Fibroblast of upper back skin (primary cell): Measurements from ENCODE around the gene BRAT1.
A peak's percentile ranks its signal among the peaks of the same experiment; 100 is the strongest.
"Not testable (repeated sequence)": the region's sequence is repeated elsewhere in the genome, so short reads cannot be mapped to it uniquely, and the experiment has no call there.

Experiments
- DNase-seq: peaks from one replicate; pipeline ENCODE4 v3.0.0-alpha.2; 2013

The BRAT1 gene

DNA sequence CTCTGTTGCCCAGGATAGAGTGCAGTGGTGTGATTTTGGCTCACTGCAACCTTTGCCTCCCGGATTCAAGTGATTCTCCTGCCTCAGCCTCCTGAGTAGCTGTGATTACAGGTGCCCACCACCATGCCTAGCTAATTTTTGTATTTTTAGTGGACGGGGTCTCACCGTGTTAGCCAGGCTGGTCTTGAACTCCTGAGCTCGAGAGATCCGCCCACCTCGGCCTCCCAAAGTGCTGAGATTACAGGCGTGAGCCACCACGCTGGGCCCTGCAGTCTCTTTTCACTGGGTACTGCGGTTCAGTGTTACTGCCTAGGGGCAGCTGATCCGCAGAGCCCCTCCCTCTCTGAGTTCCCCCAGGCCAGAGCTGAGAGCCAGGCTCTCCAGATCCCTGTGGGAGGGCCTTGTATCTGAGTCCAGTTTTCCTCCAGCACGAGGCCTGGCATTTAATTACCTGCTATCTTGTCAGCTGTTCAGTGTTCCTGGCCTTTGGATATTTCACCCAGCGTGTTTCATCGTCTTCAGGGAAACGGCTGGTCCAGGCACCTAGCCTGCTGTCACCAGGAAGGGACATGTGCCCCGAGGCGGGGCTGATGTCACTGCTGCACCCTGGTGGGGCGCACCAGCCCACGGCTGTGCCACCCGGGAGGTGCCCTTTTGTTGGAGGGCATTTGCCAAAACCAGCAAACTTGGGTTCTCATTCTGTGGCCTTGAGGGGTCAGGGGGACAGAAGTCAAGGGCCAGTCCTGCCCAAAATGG is 19.3 kb downstream of the BRAT1 start:
- not testable (repeated sequence) for DNase-seq

GRCh38 chr7:2534214-2534613 is 21.1 kb downstream of the BRAT1 start:
- not testable (repeated sequence) for DNase-seq

- DNase-seq: not testable (repeated sequence)
Observed at GRCh38 chr7:2533566-2533965, 21.8 kb downstream of the BRAT1 start.

DNA sequence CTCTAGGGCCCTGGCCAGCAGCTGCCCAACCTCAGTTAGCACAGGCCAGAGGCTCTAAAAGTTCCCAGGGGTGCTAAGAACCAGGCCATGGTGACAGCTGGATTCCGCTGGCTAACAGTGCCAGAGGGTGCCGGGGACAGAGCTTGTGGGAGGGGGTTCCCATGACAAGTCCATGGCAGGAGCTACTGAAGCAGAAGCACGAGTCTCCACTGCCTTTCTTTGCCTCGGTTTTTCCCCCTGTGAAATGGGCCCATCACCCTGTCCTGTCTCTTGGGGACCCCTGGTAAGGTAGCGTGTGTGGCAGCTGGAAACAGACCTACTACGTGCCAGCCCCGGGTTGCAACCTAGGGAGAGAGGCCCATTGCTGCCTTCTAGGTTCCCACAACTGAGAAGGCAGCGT is 22.5 kb downstream of the BRAT1 start:
- DNase-seq: not testable (repeated sequence)

DNA sequence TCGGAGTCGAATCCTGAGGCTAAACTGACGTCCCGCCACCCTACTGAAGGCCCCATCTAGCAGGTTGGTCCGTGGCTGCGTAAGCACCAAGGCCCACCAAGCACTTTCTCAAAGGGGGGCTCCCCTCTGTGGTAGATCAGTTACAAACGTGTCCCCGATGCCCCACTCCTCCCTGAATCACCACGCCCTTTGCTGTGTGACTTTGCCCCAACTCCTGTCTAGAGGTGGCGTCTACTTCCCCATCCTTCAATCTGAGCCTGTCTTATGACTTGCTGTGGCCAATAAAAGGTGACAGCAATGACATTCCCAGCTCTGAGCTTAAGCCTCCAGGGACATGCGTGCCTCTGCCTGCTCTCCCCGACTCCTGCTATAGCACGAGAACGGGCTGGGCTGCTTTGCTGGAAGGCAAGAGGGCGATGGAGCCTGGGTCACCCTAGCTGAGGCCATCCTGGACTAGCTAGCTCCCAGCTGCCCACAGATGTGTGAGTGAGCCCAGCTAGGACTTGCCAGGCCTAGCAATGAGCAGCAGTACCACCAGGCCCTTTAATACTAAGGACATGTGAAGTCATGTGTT is 23.0 kb downstream of the BRAT1 start:
- not testable (repeated sequence) for DNase-seq

GRCh38 chr7:2531796-2532110 is 23.6 kb downstream of the BRAT1 start:
- DNase-seq: not testable (repeated sequence)

- DNase-seq: not testable (repeated sequence)
Observed at GRCh38 chr7:2530994-2531795, 24.1 kb downstream of the BRAT1 start.

DNA sequence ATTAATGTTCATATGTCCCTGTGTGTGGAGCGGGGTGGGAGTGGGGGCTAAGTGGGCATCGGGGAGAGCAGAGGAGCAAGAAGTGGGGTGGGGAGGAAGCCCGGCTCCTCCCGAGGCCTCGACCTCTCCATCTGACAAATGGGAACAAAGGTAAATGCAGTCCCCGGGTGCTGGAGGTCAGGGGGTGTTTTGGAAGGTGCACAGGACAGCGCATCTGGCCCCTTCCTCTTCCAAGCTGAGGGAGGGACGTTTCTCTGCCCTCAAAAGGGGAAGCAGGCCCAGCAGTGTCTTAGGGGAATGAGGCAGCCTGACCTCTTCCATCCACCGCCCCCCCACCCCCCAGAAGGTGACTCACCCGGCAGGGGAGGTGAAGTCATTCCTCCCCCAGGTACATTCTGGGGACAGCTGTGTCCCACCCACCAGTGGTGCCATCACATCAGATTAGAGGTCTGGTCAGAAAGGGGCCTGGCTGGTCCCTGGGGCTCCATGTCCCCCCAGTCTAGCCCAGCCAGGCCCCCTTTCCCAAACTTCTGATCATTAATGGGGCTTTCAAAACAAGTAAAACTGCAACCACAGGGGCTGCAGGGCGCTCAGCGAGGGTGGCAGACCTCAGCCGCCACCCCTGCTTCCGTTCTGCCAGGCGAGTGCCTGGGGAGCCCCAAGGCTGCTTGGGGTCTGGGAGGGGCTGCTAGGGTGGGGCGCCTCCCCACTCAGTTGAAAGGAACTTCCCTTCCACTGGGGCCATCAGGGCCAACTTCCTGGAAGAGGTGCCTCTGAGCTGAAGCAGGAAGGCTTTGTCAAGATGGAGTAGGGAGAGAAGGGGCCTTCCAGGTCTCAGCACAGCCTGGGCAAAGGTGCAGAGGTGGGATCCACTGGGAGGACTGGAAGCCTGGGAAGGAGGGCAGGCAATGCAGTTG is 25.0 kb downstream of the BRAT1 start:
- no peak for DNase-seq

DNA sequence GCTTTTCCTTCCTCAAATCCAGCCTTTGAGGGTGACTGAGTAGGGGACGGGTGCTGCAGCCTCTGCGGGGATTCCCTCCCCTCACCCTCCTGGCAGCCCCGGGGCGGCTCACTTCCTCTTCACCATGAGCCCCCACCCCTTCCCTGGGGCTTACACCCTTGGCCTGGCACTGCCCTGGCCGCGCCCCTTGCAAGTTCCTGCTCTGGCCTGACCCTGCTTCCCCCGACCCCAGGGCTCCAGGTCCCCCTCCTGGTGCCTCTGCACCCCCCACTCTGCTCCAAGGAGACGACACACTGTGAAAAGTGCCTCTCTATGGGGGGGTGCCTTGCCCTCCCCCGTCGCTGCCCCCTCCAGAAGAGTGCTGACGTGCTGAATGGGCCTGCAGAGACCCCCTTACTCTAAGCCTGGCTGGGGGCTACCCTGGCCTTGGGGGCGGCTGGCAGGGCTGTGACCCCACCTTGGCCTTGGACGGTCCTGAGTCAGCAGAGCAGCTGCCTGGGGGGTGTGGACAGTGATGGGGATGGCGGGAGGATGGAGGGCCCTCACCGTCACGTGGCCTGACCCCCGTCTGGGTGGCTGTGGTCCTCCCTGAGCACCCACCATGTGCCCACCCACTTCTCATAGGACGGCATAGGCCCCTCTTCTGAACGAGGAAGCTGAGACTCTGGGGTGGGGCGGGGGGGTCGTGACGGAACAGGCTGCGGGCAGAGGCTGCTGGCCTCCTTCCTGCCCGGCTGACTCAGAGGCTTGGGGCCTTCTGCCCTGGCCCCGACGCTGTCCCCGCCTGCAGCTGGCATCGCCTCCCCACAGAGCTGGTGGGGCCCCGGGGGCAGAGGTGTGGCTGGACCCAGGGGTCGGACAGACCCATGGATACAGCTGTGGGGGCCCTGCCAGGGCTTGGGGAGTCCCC is 25.9 kb downstream of the BRAT1 start:
- DNase-seq: no peak

GRCh38 chr7:2528481-2529095 is 26.7 kb downstream of the BRAT1 start:
- no peak for DNase-seq

DNA sequence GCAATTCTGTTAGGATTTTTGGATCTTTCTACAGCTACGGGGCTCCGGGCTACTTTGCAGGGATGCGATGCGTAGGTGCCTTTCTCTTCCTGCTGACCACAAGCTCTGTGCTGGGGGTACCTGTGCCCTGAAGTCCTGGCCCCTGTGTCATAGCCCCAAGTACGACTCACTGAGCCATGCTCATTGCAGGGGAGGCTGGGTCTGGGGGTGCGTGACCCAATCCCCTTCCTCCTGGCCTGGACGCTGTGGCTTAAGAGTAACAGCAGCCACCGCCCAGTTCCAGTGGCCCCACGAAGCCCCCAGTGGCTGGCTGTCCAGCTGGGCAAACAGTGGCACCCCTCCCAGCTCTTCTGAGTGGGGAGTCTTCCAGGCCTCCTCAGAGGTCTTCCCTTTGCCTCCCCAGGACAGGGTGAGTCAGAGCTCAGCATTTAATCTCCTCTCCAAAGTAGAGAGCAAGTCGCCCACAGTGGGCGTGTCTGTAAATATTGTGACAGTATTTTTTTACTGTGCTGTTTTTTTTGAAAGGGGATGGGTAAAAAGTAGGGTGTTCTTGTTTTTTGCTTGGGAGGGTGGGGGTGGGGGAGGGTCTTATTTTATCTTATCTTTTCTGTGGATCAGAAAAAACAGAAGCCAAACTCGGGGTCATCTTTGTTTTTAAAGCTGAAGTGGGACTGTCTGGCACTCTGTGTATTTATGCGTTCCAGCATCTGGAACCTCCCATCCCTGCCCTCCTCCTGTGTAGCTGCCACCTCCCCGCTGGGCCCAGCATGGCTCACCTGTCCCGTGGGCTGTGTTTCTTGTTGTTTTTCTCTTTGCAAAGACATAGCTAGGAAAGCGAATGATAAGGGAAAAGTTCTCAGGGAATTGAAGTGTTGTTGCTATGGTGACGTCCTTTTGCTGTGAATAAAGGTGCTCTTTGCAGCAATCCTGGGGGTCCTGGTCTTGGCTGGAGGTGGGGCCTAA is 27.5 kb downstream of the BRAT1 start:
- DNase-seq: peak; percentile 55

GRCh38 chr7:2526659-2527504 is 28.4 kb downstream of the BRAT1 start:
- DNase-seq: no peak

DNA sequence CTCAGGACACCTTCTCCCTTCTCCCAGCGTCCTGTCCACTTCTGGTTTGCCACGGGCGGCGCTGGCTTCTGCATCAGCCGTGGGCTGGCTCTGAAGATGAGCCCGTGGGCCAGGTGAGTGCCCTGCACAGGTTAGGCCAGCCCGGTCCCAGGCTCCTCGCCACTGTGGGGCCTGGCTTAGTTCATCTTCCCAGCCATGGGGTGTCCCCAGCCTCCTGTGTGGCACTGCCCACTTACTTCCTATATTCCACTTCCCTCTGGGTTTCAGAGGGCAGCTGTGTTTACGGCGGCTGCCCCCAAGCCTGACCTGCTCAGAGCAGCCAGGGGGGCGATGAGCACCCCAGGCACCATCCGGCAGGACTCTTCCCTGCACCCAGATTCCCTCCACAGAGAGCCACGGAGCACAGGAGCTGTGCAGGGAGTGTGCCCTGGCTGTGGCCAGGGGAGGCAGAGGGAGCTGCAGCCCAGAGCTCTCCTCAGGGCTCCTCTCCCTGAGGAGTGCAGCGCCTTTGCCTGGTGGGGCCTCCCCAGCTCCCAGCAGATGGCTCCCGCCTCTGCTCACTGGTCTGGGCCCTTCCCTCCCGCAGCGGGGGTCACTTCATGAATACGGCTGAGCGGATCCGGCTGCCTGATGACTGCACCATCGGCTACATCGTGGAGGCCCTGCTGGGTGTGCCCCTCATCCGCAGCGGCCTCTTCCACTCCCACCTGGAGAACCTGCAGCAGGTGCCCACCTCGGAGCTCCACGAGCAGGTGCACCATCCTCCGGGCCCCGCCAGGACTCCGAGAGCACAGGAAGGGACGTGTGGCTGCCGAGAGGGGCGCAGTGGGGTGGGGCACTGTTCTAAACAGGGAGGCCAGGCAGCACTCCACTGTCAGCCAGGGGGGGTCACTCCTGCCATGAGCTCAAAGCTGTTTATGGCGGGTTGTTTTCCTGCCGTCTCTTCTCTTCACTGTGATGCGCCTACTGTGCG is 29.4 kb downstream of the BRAT1 start:
- no peak for DNase-seq

DNA sequence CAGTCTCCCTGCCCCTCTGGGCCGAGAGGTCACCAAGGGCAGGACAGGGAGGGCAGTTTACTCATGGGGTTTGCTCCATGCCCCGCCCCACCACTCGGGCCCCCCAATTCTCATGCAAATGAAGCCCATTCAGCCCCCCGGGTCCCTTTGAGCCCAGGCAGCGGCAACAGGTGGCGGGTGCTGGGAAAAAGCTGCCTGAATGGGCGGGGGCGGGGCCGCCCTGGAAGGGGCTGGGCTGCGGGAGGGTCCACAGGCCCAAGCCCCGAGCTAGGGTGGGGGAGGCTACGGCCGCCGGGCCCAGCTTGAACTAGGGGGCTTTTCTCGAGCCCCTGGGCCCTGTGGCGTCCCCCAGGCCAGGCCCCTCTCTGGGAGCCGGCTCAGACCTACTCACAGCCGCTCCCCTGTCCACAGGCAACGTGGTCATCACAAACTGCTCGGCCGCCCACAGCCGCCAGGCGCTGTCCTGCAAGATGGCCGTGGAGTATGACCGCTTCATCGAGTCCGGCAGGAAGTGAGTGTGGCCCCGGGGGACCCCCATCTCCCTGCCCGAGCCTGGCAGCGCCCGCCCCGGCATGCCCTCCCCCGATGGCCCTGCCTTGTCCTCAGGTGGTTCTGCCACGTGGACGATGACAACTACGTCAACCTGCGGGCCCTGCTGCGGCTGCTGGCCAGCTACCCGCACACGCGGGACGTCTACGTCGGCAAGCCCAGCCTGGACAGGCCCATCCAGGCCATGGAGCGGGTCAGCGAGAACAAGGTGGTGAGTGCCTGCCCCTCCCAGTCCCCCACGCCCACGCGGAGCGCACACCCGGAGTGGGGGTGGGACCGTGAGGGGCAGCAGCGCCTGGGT is 30.3 kb downstream of the BRAT1 start:
- no peak for DNase-seq

GRCh38 chr7:2523941-2524807 is 31.1 kb downstream of the BRAT1 start:
- no peak for DNase-seq

DNA sequence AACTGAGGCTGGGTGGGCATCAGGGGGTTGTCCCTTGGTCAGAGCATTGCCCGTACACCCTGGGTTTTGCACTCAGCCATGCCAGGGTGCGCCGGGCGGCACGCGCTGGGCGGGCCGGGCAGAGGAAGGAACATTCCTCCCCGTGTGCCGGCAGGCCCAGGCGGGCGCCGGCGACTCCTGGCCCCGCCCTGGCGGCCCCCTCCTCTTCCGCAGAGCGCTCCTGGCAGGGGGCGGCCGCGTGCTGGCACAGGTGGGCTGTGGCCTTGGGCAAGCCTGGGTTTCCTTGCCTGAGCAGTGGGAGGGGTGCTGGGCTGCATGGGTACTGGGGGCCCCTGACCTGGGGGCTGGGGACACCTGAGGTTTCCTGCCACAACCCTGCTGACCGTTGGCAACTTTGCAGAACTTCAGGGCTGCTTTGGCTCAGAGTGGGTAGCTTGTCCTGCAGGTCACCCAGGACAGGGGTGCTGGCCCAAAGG is 31.8 kb downstream of the BRAT1 start:
- DNase-seq: no peak
